DOHH2 (cell line): ENCODE results near the gene PATL1.

Experiments
- CTCF ChIP-seq: fragments of 200-600 bp; sonication (generic); IDR thresholded peaks from one replicate; pipeline ENCODE4 v1.5.1; 2014; ENCODE audit warnings: antibody characterized with exemption, mild to moderate bottlenecking, low read depth, low read length; ENCODE audit not compliant: poor library complexity, severe bottlenecking
- EZH2phosphoT487 ChIP-seq: fragments of 200-600 bp; sonication (generic); IDR thresholded peaks from 2 replicates; pipeline ENCODE4 v1.6.1; 2017; ENCODE audit warnings: borderline replicate concordance, mild to moderate bottlenecking, antibody characterized with exemption, low read length, moderate library complexity, mixed read lengths

- TF ChIP-seq CTCF (no peak), EZH2phosphoT487 (no peak)
Measured at GRCh38 chr11:59667812-59668187, 1.0 kb downstream of the PATL1 start.
